ENCODE measurements around the gene OR1M1.

Gene OR1M1

DNA sequence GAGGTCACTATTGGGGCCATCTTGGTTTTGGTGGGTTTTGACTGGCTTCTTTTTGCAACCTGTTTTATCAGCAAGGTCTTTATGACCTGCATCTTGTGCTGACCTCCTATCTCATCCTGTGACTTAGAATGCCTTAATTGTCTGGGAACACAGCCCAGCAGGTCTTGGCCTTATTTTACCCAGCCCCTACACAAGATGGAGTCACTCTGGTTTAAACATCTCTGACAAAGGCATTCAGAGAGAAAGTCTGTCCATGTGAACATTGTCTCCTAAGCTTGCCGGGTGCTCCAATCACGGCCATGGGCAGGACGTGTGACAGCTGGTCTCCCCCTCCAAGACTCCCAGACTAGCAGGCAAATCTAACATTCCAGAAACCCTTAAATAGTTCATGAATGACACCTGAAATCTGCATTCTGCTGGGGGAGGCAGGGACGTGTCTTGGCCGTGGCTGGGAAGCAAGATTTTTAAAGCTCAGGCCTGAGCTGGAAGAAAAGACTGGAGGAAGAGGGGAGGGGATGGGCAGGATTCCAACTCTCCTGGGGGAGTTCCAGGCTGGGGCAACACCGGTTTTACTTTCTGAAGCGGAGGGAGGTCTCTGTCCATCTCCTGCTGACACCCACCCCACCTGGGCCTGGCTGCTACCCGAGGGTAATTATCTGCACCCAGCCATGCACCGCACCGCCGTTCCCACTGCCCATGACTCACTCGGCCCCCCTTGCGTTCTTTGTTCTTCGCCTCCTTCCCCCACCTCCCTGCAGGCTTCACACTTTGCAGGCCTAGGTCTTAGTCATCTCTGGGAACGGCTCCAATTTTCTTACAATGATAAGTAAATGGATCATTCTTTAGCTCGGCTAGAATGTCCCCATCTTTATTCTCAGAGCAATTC, 11.6 kb upstream of the OR1M1 start:
- peak; percentile 29 to 36 for DNase-seq

DNA sequence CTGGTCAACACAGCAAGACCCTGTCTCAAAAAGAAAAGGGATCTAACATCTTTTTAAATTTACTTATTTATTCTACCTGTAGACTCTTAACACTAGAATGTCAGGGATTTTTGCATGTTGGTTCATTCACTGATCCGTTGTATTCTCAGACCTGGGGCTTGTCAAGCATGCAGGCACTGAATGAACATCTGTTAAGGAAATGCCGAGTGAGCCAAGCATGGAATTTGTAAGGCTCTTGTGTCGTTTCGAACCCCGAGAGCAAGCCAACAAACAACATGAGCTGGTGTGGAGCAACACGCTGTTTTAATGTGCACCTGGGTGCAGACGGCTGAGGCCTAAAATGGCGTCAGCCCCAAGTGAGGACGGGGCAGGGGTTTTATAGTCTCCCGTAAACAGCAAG, 10.0 kb upstream of the OR1M1 start:
- DNase-seq: no peak

DNA sequence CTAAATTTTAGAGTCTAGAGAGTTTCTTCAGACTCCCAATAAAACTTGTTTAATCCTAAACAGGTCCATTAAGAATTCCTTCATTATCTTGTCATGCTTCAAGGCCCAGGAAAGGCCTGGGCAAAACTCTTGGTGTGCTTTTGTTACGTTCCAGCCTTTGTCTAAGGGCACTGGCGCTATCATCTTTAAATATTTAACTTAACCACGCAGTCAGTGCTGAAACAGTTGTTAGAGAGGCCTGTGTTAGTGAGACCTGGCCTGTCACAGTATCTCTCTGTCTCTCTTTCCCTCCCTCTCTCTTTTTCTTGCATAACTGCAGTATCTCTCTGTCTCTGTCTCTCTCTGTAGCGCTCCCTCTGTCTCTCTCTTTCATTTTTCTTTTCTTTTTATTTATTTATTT, 8.2 kb upstream of the OR1M1 start:
- no peak for DNase-seq

- no peak for DNase-seq
Observed at GRCh38 chr19:9107375-9107774, 20.5 kb downstream of the OR1M1 start, which contains the start of gene OR7G2. Gene OR7G2, minus strand, starts transcription at chr19:9107475. Its CDS starts 4,232 bp downstream, at chr19:9103243.

GRCh38 chr19:9109959-9110358, 23.1 kb downstream of the OR1M1 start:
- no peak for DNase-seq

DNA sequence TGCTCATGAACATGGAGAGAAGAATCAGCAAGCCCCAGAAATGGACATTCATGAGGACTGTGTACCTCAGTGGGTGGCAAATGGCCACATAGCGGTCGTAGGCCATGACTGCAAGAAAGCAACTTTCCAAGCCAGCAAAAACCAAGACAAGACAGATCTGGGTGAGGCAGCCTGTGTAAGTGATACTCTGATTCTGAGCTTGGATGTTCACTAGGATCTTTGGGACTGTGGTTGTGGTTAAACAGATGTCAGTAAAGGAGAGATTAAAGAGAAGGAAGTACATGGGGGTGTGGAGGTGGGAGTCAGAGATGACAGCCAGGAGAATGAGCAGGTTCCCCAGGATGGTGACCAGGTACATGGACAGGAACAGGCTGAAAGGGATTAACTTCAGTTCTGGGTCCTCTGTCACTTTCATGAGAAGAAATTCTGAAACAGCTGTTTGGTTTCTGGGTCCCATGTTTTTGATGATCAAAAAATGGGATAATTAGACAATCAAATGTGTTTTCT, 28.5 kb downstream of the OR1M1 start, which contains the start of gene OR7G1:
OR7G1 (minus strand) TSS at position 457 of the 507 bp plus-strand sequence; CDS start at position 457, 0 bp downstream.
- DNase-seq: no peak

GRCh38 chr19:9116547-9116946, 29.7 kb downstream of the OR1M1 start:
- DNase-seq: no peak

DNA sequence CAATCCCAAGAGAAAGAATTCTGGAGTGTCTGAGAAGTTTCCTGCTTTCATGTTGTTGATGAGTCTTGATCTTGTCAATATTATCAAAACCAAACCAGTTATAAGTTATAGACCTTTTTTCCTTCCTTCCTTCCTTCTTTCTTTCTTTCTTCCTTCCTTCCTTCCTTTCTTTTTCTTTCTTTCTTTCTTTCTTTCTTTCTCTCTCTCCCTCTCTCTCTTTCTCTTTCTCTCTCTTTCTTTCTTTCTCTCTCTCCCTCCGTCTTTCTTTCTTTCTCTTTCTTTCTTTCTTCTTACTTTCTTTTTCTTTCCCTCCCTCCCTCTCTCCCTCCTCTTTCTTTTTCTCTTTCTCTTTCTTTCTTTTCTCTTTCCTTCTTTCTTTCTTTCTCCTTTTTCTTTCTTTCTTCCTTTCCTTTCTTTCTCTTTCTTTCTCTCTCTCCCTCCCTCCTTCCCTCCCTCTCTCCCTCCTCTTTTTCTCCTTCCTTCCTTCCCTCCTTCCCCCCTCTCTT, 40.1 kb downstream of the OR1M1 start, which contains the start of gene OR7G3:
OR7G3 (minus strand) TSS at position 51 of the 506 bp plus-strand sequence; CDS start at position 51, 0 bp downstream.
- DNase-seq: no peak

GRCh38 chr19:9128171-9128570, 41.3 kb downstream of the OR1M1 start:
- no peak for DNase-seq

DNA sequence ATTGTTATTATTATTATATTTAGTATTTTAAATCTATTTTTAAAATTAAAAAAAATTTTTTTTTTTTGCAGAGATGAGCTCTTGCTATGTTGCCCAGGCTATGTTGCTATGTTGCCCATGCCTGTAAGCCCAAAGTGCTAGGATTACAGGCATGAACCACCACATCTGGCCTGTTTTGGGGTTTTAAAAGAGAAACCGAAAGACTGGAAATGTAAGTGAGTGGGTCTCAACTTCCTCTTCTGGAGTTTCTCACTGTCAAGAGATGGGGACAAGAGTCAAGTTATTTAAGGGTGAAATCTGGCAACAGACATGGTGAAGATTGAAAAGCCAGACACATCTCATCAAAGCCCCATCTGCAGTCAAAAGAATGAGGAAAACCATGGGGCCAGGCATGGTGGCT, 44.1 kb downstream of the OR1M1 start:
- no peak for DNase-seq

DNA sequence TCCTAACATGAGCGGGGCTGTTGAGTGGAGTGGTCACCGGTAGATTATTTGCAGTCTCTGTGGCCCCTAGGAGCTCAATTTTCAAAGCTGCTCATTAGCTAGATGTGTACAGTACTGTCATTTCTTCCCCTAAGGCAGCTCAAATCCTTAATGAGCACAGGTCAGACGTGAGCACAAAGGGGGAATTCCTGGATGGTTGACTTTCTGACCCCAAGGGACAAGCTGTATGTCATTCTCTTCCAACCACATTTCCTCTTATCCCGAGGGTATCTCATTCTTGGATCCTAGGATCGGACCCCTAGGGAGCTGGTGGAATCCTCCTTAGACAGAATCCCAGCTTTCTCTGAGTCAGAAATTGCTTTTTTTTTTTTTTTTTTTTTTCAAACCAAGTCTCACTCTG, 45.6 kb downstream of the OR1M1 start:
- DNase-seq: no peak

DNA sequence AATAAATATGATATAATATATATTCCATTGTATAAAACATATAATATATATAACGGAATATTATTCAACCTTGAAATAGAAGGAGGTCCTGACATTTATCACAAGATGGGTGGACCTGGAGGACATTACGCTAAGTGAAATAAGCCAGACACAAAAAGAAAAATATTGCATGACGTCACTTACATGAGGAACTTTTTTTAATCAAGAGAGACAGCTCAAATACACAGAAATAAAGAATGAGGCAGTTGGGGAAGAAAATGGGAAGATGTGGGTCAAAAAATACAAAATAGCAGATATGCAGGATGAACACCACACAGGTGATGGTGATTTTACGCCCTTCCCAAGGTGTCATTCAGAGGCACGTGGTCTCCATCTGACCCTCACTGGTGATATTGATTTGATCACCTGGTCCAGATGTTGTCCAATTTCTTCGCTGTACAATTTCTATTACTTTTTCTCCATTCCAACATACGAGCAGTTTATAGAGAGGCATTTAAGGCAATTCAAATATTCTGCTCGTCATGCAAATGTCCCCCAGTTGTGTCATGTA, 52.8 kb downstream of the OR1M1 start:
- DNase-seq: no peak

DNA sequence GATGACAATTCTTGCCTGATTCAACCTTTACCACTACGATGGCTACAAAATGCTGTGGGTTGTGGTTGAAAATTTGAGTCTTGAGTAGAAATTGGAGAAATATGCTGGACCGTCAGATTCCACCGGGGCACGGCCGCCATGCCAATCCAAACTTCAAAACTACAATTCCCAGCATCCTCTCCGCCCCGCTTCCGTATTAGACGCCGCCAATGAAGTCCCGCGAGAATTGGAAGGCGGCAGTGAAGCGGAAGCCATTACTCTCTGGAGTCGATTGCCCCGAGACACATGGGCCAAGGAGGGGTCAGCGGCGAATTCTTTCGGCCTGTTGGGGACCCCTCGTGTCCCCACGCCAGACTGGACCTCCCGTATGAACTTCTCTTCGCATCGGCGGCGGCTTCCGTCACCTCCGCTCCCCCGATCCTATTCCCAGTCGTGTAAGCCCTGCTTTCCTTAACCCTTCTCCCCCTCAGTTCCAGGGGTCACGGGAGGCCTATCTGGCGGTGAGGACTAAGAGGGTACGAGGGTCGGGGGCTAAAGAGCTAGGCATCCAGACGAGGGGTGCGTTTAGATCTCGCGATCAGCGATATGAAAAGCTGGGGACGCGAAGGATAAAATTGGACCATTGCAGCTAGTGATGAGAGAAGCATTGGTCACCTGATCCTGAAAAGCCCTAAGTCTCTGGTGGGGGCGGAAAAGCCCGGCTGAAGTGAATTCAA, 53.5 kb downstream of the OR1M1 start, which contains the start of gene ZNF317:
ZNF317 (plus strand) TSS at position 239 of the 716 bp plus-strand sequence. CDS start 15,620 bp downstream, outside the sequence.
- peak; percentile 84 to 93 for DNase-seq

DNA sequence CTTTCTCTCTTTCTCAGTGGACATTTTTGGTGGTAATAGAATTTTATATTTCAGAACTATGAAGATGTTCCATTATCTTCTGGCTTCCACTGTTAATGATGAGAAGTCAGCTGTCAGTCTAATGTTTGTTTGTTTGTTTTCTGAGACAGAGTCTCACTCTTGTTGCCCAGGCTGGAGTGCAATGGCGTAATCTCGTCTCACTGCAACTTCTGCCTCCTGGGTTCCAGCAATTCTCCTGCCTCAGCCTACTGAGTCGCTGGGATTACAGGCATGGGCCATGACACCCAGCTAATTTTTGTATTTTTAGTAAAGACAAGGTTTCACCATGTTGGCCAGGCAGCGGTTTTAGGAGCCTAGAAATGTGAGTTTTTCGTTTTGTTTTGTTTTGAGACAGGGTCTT, 58.1 kb downstream of the OR1M1 start:
- no peak for DNase-seq
